MCF 10A (cell line): ENCODE measurements around the gene TBC1D12. TPM values are rescaled to one million over a fixed set of nuclear protein-coding genes. Genes with fewer than 3 reads are reported as not detected.

Source experiments
- Bru-seq: library from RNA; stranded (reverse); fragments of 400-500 nt; gene quantifications from one replicate; lab custom pipeline; 2021; lab: Mats Ljungman, UMichigan
- BruChase-seq, 2 experiments: library from RNA; stranded (reverse); fragments of 400-500 nt; gene quantifications; one replicate each; lab custom pipeline; 2021; lab: Mats Ljungman, UMichigan
- BruUV-seq: library from RNA; stranded (reverse); fragments of 400-500 nt; replicated peaks from 2 replicates; lab custom pipeline; 2021; lab: Mats Ljungman, UMichigan
- CTCF ChIA-PET: fragments of 300-600 bp; sonication (Branson Sonifier 250); formaldehyde crosslinking; extraction: SDS; loops from one replicate; lab custom pipeline; 2021; ENCODE audit warnings: antibody characterized with exemption, inconsistent platforms; lab: Yijun Ruan, JAX
- POLR2A ChIA-PET: fragments of 300-600, 350-650 bp; sonication (Branson Sonifier 250); formaldehyde crosslinking; extraction: SDS; loops from one replicate; lab custom pipeline; 2020; ENCODE audit warnings: antibody characterized with exemption, inconsistent platforms; lab: Yijun Ruan, JAX
- DNase-seq: peaks from one replicate; pipeline ENCODE4 v3.0.0-alpha.2; 2018; ENCODE audit not compliant: unreplicated experiment
- H3K27ac Mint-ChIP-seq: one replicate; pipeline ENCODE4 v1.8.0; 2022; ENCODE audit warnings: mild to moderate bottlenecking, low read depth, mixed read lengths; ENCODE audit not compliant: unreplicated experiment
- H3K27me3 Mint-ChIP-seq: one replicate; pipeline ENCODE4 v1.8.0; 2022; ENCODE audit warnings: mixed read lengths; ENCODE audit not compliant: insufficient read depth, unreplicated experiment
- H3K36me3 Mint-ChIP-seq: one replicate; pipeline ENCODE4 v1.8.0; 2022; ENCODE audit warnings: mild to moderate bottlenecking, moderate library complexity, mixed read lengths; ENCODE audit not compliant: insufficient read depth, unreplicated experiment
- H3K4me1 Mint-ChIP-seq: one replicate; pipeline ENCODE4 v1.8.0; 2022; ENCODE audit warnings: mixed read lengths; ENCODE audit not compliant: insufficient read depth, unreplicated experiment
- H3K4me3 Mint-ChIP-seq: one replicate; pipeline ENCODE4 v1.8.0; 2022; ENCODE audit warnings: mild to moderate bottlenecking, moderate library complexity, mixed read lengths; ENCODE audit not compliant: unreplicated experiment
- H3K9me3 Mint-ChIP-seq: one replicate; pipeline ENCODE4 v1.8.0; 2022; ENCODE audit warnings: mixed read lengths; ENCODE audit not compliant: unreplicated experiment
- CTCF ChIP-seq: fragments of 200-600 bp; IDR thresholded peaks from one replicate; pipeline ENCODE4 v1.8.0; 2022; ENCODE audit warnings: antibody characterized with exemption, mild to moderate bottlenecking; ENCODE audit not compliant: unreplicated experiment
- intact Hi-C: fragments of 100-400 bp; cut with micrococcal nuclease; formaldehyde crosslinking; loops from 2 replicates; pipeline ENCODE4 v1.14.1; 2022
- long read RNA-seq: library from polyadenylated mRNA; stranded (forward); transcript quantifications from one replicate; pipeline ENCODE4 v2.0.0, GENCODE V29; 2022
- total RNA-seq: library from RNA; stranded (reverse); gene quantifications from 2 replicates; pipeline ENCODE4 v1.2.3, GENCODE V29; 2022

Gene TBC1D12
- total RNA-seq (5.4 and 5.9 TPM in 2 replicates), Bru-seq, nascent RNA (percentile 66 among the genes with signal in this experiment), BruChase-seq, experiment 1, labeled RNA remaining after a 6-hour chase (percentile 55 among the genes with signal in this experiment), BruChase-seq, experiment 2, labeled RNA remaining after a 2-hour chase (percentile 65 among the genes with signal in this experiment)
- long read RNA-seq, full-length matches to known transcripts = 11 of 16 reads
- long read RNA-seq, partial matches to known transcripts = 0 of 16 reads
- long read RNA-seq, other reads (novel, unspliced or antisense) = 5 of 16 reads

GRCh38 chr10:94402204-94402842 lies at the start of gene TBC1D12:
TBC1D12 (plus strand) TSS chr10:94402541; CDS start chr10:94402614, 73 bp downstream.
- Mint-ChIP-seq H3K4me3 (peak within 1 kb of the TSS; percentile 88), H3K4me1 (peaks cover 6% of the 10 kb centered on the region), H3K36me3 (no peaks in the 10 kb centered on the region), H3K27me3 (no peaks in the 10 kb centered on the region), H3K27ac (peak within 1 kb of the TSS; percentile 73), H3K9me3 (no peaks in the 10 kb centered on the region)
- ChIA-PET CTCF (interaction anchor here (1.4 to 5.1 kb wide), 5 partner anchors 10 to 42 kb away, joined by 3 to 24 read pairs (median 4); partner anchors contain the start of gene NOC3L), POLR2A (interaction anchor here (0.6 to 6.0 kb wide), 14 partner anchors 8 to 1696 kb away, joined by 3 to 107 read pairs (median 6); partner anchors contain the start of gene NOC3L)
- peak; percentile 95 for DNase-seq
- intact Hi-C loops = loop anchor here (1.0 to 5.0 kb wide), 2 partner anchors 40 kb away; partner anchors contain the start of gene NOC3L
- BruUV-seq = no TSS peak
- TF ChIP-seq CTCF = no peak

GRCh38 chr10:94353336-94353735 lies 49.0 kb upstream of the TBC1D12 start:
- ChIA-PET CTCF (interaction anchor here (1.3 to 2.9 kb wide), 5 partner anchors 8 to 437 kb away, joined by 4 to 9 read pairs (median 5); partner anchors contain the start of gene NOC3L), POLR2A (interaction anchor here (0.7 to 1.8 kb wide), 4 partner anchors 9 to 1696 kb away, joined by 4 to 5 read pairs (median 5); partner anchors contain the start of gene NOC3L)

GRCh38 chr10:94355841-94356240 lies 46.5 kb upstream of the TBC1D12 start:
- no peak for DNase-seq
- no peaks in the 10 kb centered on the region for H3K9me3 Mint-ChIP-seq

More at GRCh38 chr10:94353336-94353735, 49.0 kb upstream of the TBC1D12 start:
- no peaks in the 10 kb centered on the region for H3K9me3 Mint-ChIP-seq
- H3K27ac Mint-ChIP-seq = peak overlapping the region; percentile 7
- peaks cover 6% of the 10 kb centered on the region for H3K4me1 Mint-ChIP-seq
- H3K27me3 Mint-ChIP-seq = no peaks in the 10 kb centered on the region
- no peak overlapping the region for H3K4me3 Mint-ChIP-seq
- peaks cover 72% of the 10 kb centered on the region for H3K36me3 Mint-ChIP-seq
- no peak for TF ChIP-seq CTCF
- DNase-seq = no peak
- BruUV-seq = no TSS peak
- intact Hi-C loops = no loop called here

More at GRCh38 chr10:94355841-94356240, 46.5 kb upstream of the TBC1D12 start:
- Mint-ChIP-seq H3K27me3 (no peaks in the 10 kb centered on the region), H3K4me1 (peaks cover 18% of the 10 kb centered on the region), H3K4me3 (no peak overlapping the region), H3K36me3 (peaks cover 74% of the 10 kb centered on the region), H3K27ac (no peak overlapping the region)
- no peak for TF ChIP-seq CTCF
- ChIA-PET CTCF (interaction anchor here (1.9 to 2.4 kb wide), 2 partner anchors 16 to 88 kb away, joined by 7 to 9 read pairs; no protein-coding TSS in a partner anchor), POLR2A (interaction anchor here (1.1 to 1.6 kb wide), 2 partner anchors 48 to 607 kb away, joined by 3 to 4 read pairs; no protein-coding TSS in a partner anchor)
- no TSS peak for BruUV-seq
- intact Hi-C loops = no loop called here
